ENCODE data around the gene CDK14. TPM values are rescaled to one million over a fixed set of nuclear protein-coding genes. Genes with fewer than 3 reads are reported as not detected.

Gene CDK14
- total RNA-seq, 1 experiment from 2014 or later, result 57.9 TPM

- no peaks in the 10 kb centered on the region for H3K27me3 Mint-ChIP-seq (ENCODE audit: low read depth)
- TF ChIP-seq MLX (CRISPR knock-in tag; IDR thresholded peaks at IDR 0.05) (no peak), NFYB (CRISPR knock-in tag; conservative IDR thresholded peaks at IDR 0.05; ENCODE audit: low read depth) (no peak), ELF4 (CRISPR knock-in tag; IDR thresholded peaks at IDR 0.05; ENCODE audit: low read depth) (no peak), E2F1 (CRISPR knock-in tag; IDR thresholded peaks at IDR 0.05) (no peak), CREM (CRISPR knock-in tag; IDR thresholded peaks at IDR 0.05) (no peak), ETV6 (CRISPR knock-in tag; IDR thresholded peaks at IDR 0.05) (no peak), ZNF396 (CRISPR knock-in tag; IDR thresholded peaks at IDR 0.05; ENCODE audit: borderline replicate concordance) (no peak), RORB (CRISPR knock-in tag; IDR thresholded peaks at IDR 0.05) (no peak), GRHL2 (CRISPR knock-in tag; IDR thresholded peaks at IDR 0.05; ENCODE audit: insufficient replicate concordance, severe bottlenecking) (no peak), ATF1 (CRISPR knock-in tag; IDR thresholded peaks at IDR 0.05) (no peak), ATF6 (CRISPR knock-in tag; IDR thresholded peaks at IDR 0.05) (no peak), SMAD4 (CRISPR knock-in tag; IDR thresholded peaks at IDR 0.05) (no peak), STAT6 (CRISPR knock-in tag; conservative IDR thresholded peaks at IDR 0.05; ENCODE audit: low read depth) (no peak), ARID4B (CRISPR knock-in tag; IDR thresholded peaks at IDR 0.05; ENCODE audit: borderline replicate concordance) (no peak), TCF7 (CRISPR knock-in tag; IDR thresholded peaks at IDR 0.05; ENCODE audit: low read depth) (no peak), ZSCAN18 (CRISPR knock-in tag; IDR thresholded peaks at IDR 0.05) (no peak), TP53 (CRISPR knock-in tag; IDR thresholded peaks at IDR 0.05) (no peak)
- H3K36me3 Mint-ChIP-seq, result no peaks in the 10 kb centered on the region
- no peak for DNase-seq (ENCODE audit: low spot score)
- no peak for ATAC-seq
- H3K4me3 Mint-ChIP-seq, result no peak overlapping the region
- peaks cover 13% of the 10 kb centered on the region for H3K4me1 Mint-ChIP-seq
- no peak overlapping the region for H3K27ac Mint-ChIP-seq
- no peaks in the 10 kb centered on the region for H3K9me3 Mint-ChIP-seq
- ChIA-PET POLR2A (no interaction called here), CTCF (no interaction called here)
Observed at GRCh38 chr7:91088156-91088555, 492.0 kb downstream of the CDK14 start.
